Coronary artery (tissue), 2 donors: ENCODE data around the gene CD99.
"Not testable (repeated sequence)": the region's sequence is repeated elsewhere in the genome, so short reads cannot be mapped to it uniquely, and the experiment has no call there.

ENCODE experiments used
- DNase-seq: peaks from one replicate; pipeline ENCODE4 v3.0.0-alpha.2; 2017; ENCODE audit warnings: low spot score
- H3K27ac ChIP-seq, 2 donors: fragments of 200-600 bp; sonication (generic); one replicate each; pipeline ENCODE4 v1.5.1; 2016 to 2019
- H3K4me3 ChIP-seq: fragments of 200-600 bp; sonication (generic); 2 replicates; pipeline ENCODE4 v1.5.1; 2016; ENCODE audit warnings: mild to moderate bottlenecking, moderate library complexity
- CTCF ChIP-seq: fragments of 200-600 bp; sonication (generic); IDR thresholded peaks from one replicate; pipeline ENCODE4 v1.5.1; 2019; ENCODE audit warnings: antibody characterized with exemption

The CD99 gene

GRCh38 chrX:2732076-2732475, 41.0 kb downstream of the CD99 start:
- DNase-seq = no peak
- Histone ChIP-seq H3K4me3 (no peak overlapping the region), H3K27ac (no peak overlapping the region)
- TF ChIP-seq CTCF = no peak

- no peak overlapping the region for H3K27ac ChIP-seq
- DNase-seq = no peak
- H3K4me3 ChIP-seq = no peak overlapping the region
- no peak for TF ChIP-seq CTCF
Measured at GRCh38 chrX:2732649-2733048, 41.6 kb downstream of the CD99 start.

- Histone ChIP-seq H3K27ac (no peak overlapping the region), H3K4me3 (no peak overlapping the region)
- no peak for TF ChIP-seq CTCF
- DNase-seq = no peak
Measured at GRCh38 chrX:2733286-2733685, 42.2 kb downstream of the CD99 start.

- DNase-seq = no peak
- no peak for TF ChIP-seq CTCF
- Histone ChIP-seq H3K4me3 (no peak overlapping the region), H3K27ac (no peak overlapping the region)
Measured at GRCh38 chrX:2735270-2735669, 44.2 kb downstream of the CD99 start.

DNA sequence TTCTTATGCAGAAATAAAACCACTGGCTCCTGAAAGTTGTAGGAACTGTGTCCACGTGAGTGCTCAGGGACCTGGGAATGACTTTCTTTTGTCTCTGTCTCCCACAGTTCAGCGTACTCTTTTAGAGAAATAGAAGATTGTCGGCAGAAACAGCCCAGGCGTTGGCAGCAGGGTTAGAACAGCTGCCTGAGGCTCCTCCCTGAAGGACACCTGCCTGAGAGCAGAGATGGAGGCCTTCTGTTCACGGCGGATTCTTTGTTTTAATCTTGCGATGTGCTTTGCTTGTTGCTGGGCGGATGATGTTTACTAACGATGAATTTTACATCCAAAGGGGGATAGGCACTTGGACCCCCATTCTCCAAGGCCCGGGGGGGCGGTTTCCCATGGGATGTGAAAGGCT, 49.6 kb downstream of the CD99 start:
- no peak overlapping the region for H3K27ac ChIP-seq
- DNase-seq = no peak
- TF ChIP-seq CTCF = no peak
- H3K4me3 ChIP-seq = no peak overlapping the region

DNA sequence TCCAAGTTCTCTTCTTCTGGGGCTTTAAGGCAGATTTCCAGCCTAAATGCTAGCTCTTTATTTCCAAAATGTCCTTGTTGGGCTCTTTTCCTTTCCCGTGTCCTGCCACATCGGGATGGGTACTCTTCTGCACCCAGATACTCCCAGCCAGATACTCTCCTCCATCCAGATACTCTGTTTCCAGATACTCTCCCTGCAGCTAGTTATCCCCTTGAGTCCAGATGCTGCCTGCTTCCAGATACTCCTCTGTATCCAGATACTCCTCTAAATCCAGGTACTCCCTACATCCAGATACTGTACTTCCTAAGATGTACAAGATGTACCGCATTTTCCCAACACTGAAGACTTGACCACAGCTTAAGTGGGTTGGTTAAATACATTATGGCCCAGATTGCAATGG, 50.3 kb downstream of the CD99 start:
- TF ChIP-seq CTCF = no peak
- H3K4me3 ChIP-seq = no peak overlapping the region
- no peak for DNase-seq
- no peak overlapping the region for H3K27ac ChIP-seq

DNA sequence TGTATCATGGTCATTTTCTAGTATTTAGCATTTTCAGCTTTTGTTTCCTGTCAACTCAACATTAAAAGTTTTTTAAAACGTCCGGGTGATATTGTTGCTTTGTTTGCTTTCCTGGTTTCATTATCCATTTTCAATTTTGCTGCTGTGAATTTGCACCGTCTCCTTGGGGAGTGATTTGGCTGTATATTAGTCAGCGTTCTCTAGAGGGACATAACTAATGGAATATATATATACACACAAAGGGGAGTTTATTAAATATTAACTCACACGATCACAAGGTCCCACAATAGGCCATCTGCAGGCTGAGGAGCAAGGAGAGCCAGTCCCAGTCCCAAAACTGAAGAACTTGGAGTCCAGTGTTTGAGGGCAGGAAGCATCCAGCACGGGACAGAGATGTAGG, 55.2 kb downstream of the CD99 start:
- DNase-seq, H3K4me3 ChIP-seq, H3K27ac ChIP-seq: not testable (repeated sequence)

DNA sequence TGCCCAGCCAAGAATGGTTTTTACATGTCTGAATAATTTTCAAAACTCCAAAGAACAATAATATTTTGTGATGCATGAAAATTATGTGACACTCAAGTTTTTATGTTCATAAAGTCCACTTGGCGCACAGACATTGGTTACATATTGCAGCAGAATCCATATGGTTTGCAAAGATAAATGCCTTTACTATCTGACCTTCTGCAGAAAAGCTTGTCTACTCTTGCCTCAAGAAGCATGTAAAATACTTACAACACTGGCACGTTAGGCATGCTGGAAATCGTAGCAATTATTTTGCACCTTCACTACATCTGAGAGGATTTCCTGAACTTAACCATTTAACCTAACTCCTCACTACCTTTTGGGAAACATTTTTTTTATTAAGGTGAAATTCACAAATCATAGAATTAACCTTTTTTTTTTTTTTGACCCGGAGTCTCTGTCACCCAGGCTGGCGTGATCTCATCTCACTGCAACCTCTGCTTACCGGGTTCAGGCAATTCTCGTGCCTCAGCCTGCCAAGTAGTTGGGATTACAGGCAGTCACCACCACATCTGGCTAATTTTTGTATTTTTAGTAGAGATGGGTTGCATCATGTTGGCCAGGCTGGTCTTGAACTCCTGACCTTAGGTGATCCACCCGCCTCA, 57.2 kb downstream of the CD99 start:
- Histone ChIP-seq H3K27ac (no peak overlapping the region), H3K4me3 (no peak overlapping the region)
- TF ChIP-seq CTCF = no peak
- DNase-seq = no peak
